ENCODE measurements around the gene MTMR2.
"Not testable (repeated sequence)": the region's sequence is repeated elsewhere in the genome, so short reads cannot be mapped to it uniquely, and the experiment has no call there.

Gene MTMR2

GRCh38 chr11:95831198-95831883 lies 92.6 kb downstream of the MTMR2 start:
- Histone ChIP-seq H3K36me3 (ENCODE audit: control insufficient read depth, insufficient read depth, low read length) (no peaks in the 10 kb centered on the region), H3K9ac (ENCODE audit: low read length) (no peak overlapping the region), H3K9me3 (ENCODE audit: control insufficient read depth, low read length) (no peaks in the 10 kb centered on the region), H3K27me3 (ENCODE audit: control insufficient read depth, insufficient read depth, low read length) (no peaks in the 10 kb centered on the region), H3K4me1 (ENCODE audit: control insufficient read depth, insufficient read depth, low read length) (peaks cover 6% of the 10 kb centered on the region), H3K4me3 (ENCODE audit: low read length) (no peak overlapping the region)

GRCh38 chr11:95829580-95830259 lies 94.2 kb downstream of the MTMR2 start:
- H3K9me3 ChIP-seq (ENCODE audit: control insufficient read depth, low read length) = no peaks in the 10 kb centered on the region
- H3K36me3 ChIP-seq (ENCODE audit: control insufficient read depth, insufficient read depth, low read length) = no peaks in the 10 kb centered on the region

DNA sequence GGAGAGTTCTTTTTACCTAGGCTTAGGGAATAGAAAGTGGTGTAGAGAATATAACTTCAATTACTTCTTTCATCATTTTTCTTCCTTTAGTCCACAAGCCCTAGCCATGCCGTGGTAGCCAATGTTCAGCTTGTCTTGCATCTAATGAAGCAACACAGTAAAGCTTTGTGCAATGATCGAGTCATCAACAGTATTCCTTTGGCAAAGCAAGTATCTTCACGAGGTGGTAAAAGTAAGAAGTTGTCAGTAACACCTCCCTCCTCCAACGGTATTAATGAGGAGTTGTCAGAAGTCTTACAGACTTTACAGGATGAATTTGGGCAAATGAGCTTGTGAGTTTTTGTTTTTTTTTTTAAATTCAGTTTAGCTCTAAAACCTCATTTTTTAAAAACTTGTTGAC lies 96.2 kb downstream of the MTMR2 start:
- Histone ChIP-seq H3K9me3 (ENCODE audit: control insufficient read depth, low read length) (no peaks in the 10 kb centered on the region), H3K4me3 (ENCODE audit: low read length) (no peak overlapping the region), H3K36me3 (ENCODE audit: control insufficient read depth, insufficient read depth, low read length) (no peaks in the 10 kb centered on the region)

More at GRCh38 chr11:95829580-95830259, 94.2 kb downstream of the MTMR2 start:
- H3K9ac ChIP-seq (ENCODE audit: low read length) = no peak overlapping the region
- H3K4me3 ChIP-seq (ENCODE audit: low read length) = no peak overlapping the region
- H3K27me3 ChIP-seq (ENCODE audit: control insufficient read depth, insufficient read depth, low read length) = no peaks in the 10 kb centered on the region
- H3K4me1 ChIP-seq (ENCODE audit: control insufficient read depth, insufficient read depth, low read length) = peaks cover 6% of the 10 kb centered on the region

GRCh38 chr11:95821640-95822039 lies 102.3 kb downstream of the MTMR2 start:
- Histone ChIP-seq H3K27me3 (ENCODE audit: control insufficient read depth, insufficient read depth, low read length) (no peaks in the 10 kb centered on the region), H3K4me3 (ENCODE audit: low read length) (no peak overlapping the region), H3K36me3 (ENCODE audit: control insufficient read depth, insufficient read depth, low read length) (no peaks in the 10 kb centered on the region), H3K9ac (ENCODE audit: low read length) (no peak overlapping the region), H3K4me1 (ENCODE audit: control insufficient read depth, insufficient read depth, low read length) (no peaks in the 10 kb centered on the region), H3K9me3 (ENCODE audit: control insufficient read depth, low read length) (no peaks in the 10 kb centered on the region)

More for the DNA sequence above, 96.2 kb downstream of the MTMR2 start:
- Histone ChIP-seq H3K4me1 (ENCODE audit: control insufficient read depth, insufficient read depth, low read length) (peaks cover 6% of the 10 kb centered on the region), H3K9ac (ENCODE audit: low read length) (no peak overlapping the region), H3K27me3 (ENCODE audit: control insufficient read depth, insufficient read depth, low read length) (no peaks in the 10 kb centered on the region)

GRCh38 chr11:95816037-95816436 lies 107.9 kb downstream of the MTMR2 start:
- Histone ChIP-seq H3K4me3 (ENCODE audit: low read length) (no peak overlapping the region), H3K9ac (ENCODE audit: low read length) (no peak overlapping the region), H3K27me3 (ENCODE audit: control insufficient read depth, insufficient read depth, low read length) (no peaks in the 10 kb centered on the region), H3K9me3 (ENCODE audit: control insufficient read depth, low read length) (no peaks in the 10 kb centered on the region), H3K36me3 (ENCODE audit: control insufficient read depth, insufficient read depth, low read length) (no peaks in the 10 kb centered on the region), H3K4me1 (ENCODE audit: control insufficient read depth, insufficient read depth, low read length) (no peaks in the 10 kb centered on the region)

- not testable (repeated sequence) for H3K4me1 ChIP-seq (ENCODE audit: control insufficient read depth, insufficient read depth, low read length); H3K9ac ChIP-seq (ENCODE audit: low read length); H3K36me3 ChIP-seq (ENCODE audit: control insufficient read depth, insufficient read depth, low read length); H3K27me3 ChIP-seq (ENCODE audit: control insufficient read depth, insufficient read depth, low read length); H3K9me3 ChIP-seq (ENCODE audit: control insufficient read depth, low read length); H3K4me3 ChIP-seq (ENCODE audit: low read length)
These were observed 112.9 kb downstream of the MTMR2 start for GRCh38 chr11:95811052-95811451.

GRCh38 chr11:95806464-95806863 lies 117.4 kb downstream of the MTMR2 start:
- not testable (repeated sequence) for H3K4me3 ChIP-seq (ENCODE audit: low read length); H3K36me3 ChIP-seq (ENCODE audit: control insufficient read depth, insufficient read depth, low read length); H3K4me1 ChIP-seq (ENCODE audit: control insufficient read depth, insufficient read depth, low read length); H3K27me3 ChIP-seq (ENCODE audit: control insufficient read depth, insufficient read depth, low read length); H3K9me3 ChIP-seq (ENCODE audit: control insufficient read depth, low read length); H3K9ac ChIP-seq (ENCODE audit: low read length)

- peaks cover 4% of the 10 kb centered on the region for H3K4me1 ChIP-seq (ENCODE audit: control insufficient read depth, insufficient read depth, low read length)
- H3K36me3 ChIP-seq (ENCODE audit: control insufficient read depth, insufficient read depth, low read length) = no peaks in the 10 kb centered on the region
- H3K9ac ChIP-seq (ENCODE audit: low read length) = no peak overlapping the region
- H3K4me3 ChIP-seq (ENCODE audit: low read length) = no peak overlapping the region
- H3K27me3 ChIP-seq (ENCODE audit: control insufficient read depth, insufficient read depth, low read length) = no peaks in the 10 kb centered on the region
- no peaks in the 10 kb centered on the region for H3K9me3 ChIP-seq (ENCODE audit: control insufficient read depth, low read length)
These were observed 118.0 kb downstream of the MTMR2 start for GRCh38 chr11:95805869-95806268.

GRCh38 chr11:95803973-95804372 lies 119.9 kb downstream of the MTMR2 start:
- Histone ChIP-seq H3K27me3 (ENCODE audit: control insufficient read depth, insufficient read depth, low read length) (no peaks in the 10 kb centered on the region), H3K9me3 (ENCODE audit: control insufficient read depth, low read length) (no peaks in the 10 kb centered on the region), H3K4me3 (ENCODE audit: low read length) (no peak overlapping the region), H3K9ac (ENCODE audit: low read length) (no peak overlapping the region), H3K36me3 (ENCODE audit: control insufficient read depth, insufficient read depth, low read length) (no peaks in the 10 kb centered on the region), H3K4me1 (ENCODE audit: control insufficient read depth, insufficient read depth, low read length) (peaks cover 4% of the 10 kb centered on the region)

DNA sequence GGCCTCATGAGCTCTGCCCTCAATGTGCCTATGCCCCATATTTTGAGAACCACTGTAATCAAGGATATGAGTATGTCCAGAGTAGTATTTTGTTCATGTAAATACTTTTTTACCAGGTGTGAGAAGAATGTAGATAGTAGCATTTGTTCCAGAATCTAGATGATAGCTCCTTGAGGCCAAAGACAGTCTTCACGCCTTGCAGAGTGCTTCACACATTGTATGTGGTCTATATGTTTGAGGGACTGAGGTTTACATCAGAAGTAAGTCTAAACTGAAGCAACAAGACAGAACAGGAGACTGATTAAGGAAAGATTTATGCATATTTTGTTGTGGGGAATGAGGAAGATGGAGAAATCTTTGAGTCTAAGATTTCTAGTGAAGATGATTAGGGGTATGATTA lies 121.1 kb downstream of the MTMR2 start:
- Histone ChIP-seq H3K9me3 (ENCODE audit: control insufficient read depth, low read length) (no peaks in the 10 kb centered on the region), H3K4me1 (ENCODE audit: control insufficient read depth, insufficient read depth, low read length) (peaks cover 4% of the 10 kb centered on the region), H3K27me3 (ENCODE audit: control insufficient read depth, insufficient read depth, low read length) (no peaks in the 10 kb centered on the region), H3K4me3 (ENCODE audit: low read length) (no peak overlapping the region), H3K36me3 (ENCODE audit: control insufficient read depth, insufficient read depth, low read length) (no peaks in the 10 kb centered on the region), H3K9ac (ENCODE audit: low read length) (no peak overlapping the region)

DNA sequence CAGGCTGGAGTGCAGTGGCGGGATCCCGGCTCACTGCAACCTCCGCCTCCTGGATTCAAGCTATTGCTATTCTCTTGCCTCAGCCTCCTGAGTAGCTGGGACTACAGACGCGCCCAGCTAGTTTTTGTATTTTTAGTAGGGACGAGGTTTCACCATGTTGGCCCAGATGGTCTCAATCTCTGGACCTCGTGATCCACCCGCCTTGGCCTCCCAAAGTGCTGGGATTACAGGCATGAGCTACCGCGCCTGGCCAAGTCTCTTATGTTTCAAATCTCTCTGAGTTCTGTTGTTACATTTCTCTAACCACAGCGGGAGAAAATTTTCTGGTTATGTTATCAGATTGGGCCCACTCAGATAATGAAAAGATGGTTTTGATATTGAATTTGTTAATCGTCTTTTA lies 123.5 kb downstream of the MTMR2 start:
- Histone ChIP-seq H3K27me3 (ENCODE audit: control insufficient read depth, insufficient read depth, low read length) (no peaks in the 10 kb centered on the region), H3K4me3 (ENCODE audit: low read length) (no peak overlapping the region), H3K9ac (ENCODE audit: low read length) (no peak overlapping the region), H3K9me3 (ENCODE audit: control insufficient read depth, low read length) (no peaks in the 10 kb centered on the region), H3K4me1 (ENCODE audit: control insufficient read depth, insufficient read depth, low read length) (no peaks in the 10 kb centered on the region), H3K36me3 (ENCODE audit: control insufficient read depth, insufficient read depth, low read length) (no peaks in the 10 kb centered on the region)

GRCh38 chr11:95799546-95799945 lies 124.4 kb downstream of the MTMR2 start:
- no peaks in the 10 kb centered on the region for H3K36me3 ChIP-seq (ENCODE audit: control insufficient read depth, insufficient read depth, low read length)
- no peak overlapping the region for H3K4me3 ChIP-seq (ENCODE audit: low read length)
- no peaks in the 10 kb centered on the region for H3K9me3 ChIP-seq (ENCODE audit: control insufficient read depth, low read length)
- H3K27me3 ChIP-seq (ENCODE audit: control insufficient read depth, insufficient read depth, low read length) = no peaks in the 10 kb centered on the region
- no peak overlapping the region for H3K9ac ChIP-seq (ENCODE audit: low read length)
- H3K4me1 ChIP-seq (ENCODE audit: control insufficient read depth, insufficient read depth, low read length) = no peaks in the 10 kb centered on the region

Measured in mucosa of stomach (tissue), 1 donor.